Neural cell (in vitro differentiated cells): ENCODE data around the gene DHX58.

ENCODE experiments used
- CTCF ChIP-seq: fragments of 450-650 bp; IDR thresholded peaks from 2 replicates; pipeline ENCODE4 v1.5.1; 2014; ENCODE audit warnings: antibody characterized with exemption, mild to moderate bottlenecking, moderate library complexity; ENCODE audit not compliant: poor library complexity, severe bottlenecking
- EP300 ChIP-seq: fragments of 450-650 bp; conservative IDR thresholded peaks from 2 replicates; pipeline ENCODE4 v1.6.1; 2014; ENCODE audit warnings: antibody characterized with exemption, mild to moderate bottlenecking, moderate library complexity; ENCODE audit not compliant: poor library complexity, severe bottlenecking
- EZH2 ChIP-seq: fragments of 200-600, 300-800 bp; shearing (Covaris generic), sonication (generic); IDR thresholded peaks from 2 replicates; pipeline ENCODE4 v1.6.1; 2014; ENCODE audit warnings: antibody characterized with exemption, low read length, borderline replicate concordance, mild to moderate bottlenecking; ENCODE audit not compliant: insufficient read depth, poor library complexity, severe bottlenecking
- POLR2AphosphoS5 ChIP-seq: IDR thresholded peaks from 2 replicates; pipeline ENCODE4 v1.6.1; 2012
- RAD21 ChIP-seq: fragments of 450-650 bp; conservative IDR thresholded peaks from 2 replicates; pipeline ENCODE4 v1.6.1; 2014; ENCODE audit warnings: antibody characterized with exemption, mild to moderate bottlenecking, moderate library complexity
- REST ChIP-seq: IDR thresholded peaks from 2 replicates; pipeline ENCODE4 v1.6.1; 2012; ENCODE audit warnings: borderline replicate concordance
- SMC3 ChIP-seq: fragments of 450-650 bp; conservative IDR thresholded peaks from 2 replicates; pipeline ENCODE4 v1.6.1; 2014; ENCODE audit warnings: antibody characterized with exemption, mild to moderate bottlenecking, moderate library complexity; ENCODE audit not compliant: poor library complexity
- TAF1 ChIP-seq: IDR thresholded peaks from 2 replicates; pipeline ENCODE4 v1.6.1; 2012; ENCODE audit warnings: low read depth

- TF ChIP-seq CTCF: no peak
- no peak for TF ChIP-seq EP300
- no peak for TF ChIP-seq POLR2AphosphoS5
- no peak for TF ChIP-seq RAD21
- TF ChIP-seq REST: no peak
- no peak for TF ChIP-seq EZH2
- TF ChIP-seq TAF1: no peak
- no peak for TF ChIP-seq SMC3
These were observed 52.7 kb downstream of the DHX58 start for GRCh38 chr17:42059815-42060214.
